ENCODE data around the gene SMARCA2. TPM values are rescaled to one million over a fixed set of nuclear protein-coding genes. Genes with fewer than 3 reads are reported as not detected.
"Not testable (repeated sequence)": the region's sequence is repeated elsewhere in the genome, so short reads cannot be mapped to it uniquely, and the experiment has no call there.

The SMARCA2 gene
- total RNA-seq, 1 experiment from 2014 or later, result 77.6 TPM

- Mint-ChIP-seq H3K9me3 (ENCODE audit: unreplicated experiment) (no peaks in the 10 kb centered on the region), H3K4me1 (ENCODE audit: insufficient read depth, unreplicated experiment) (no peaks in the 10 kb centered on the region), H3K4me3 (ENCODE audit: unreplicated experiment) (no peak overlapping the region), H3K36me3 (ENCODE audit: insufficient read depth, unreplicated experiment) (peaks cover 28% of the 10 kb centered on the region), H3K27ac (ENCODE audit: low read depth, unreplicated experiment) (no peak overlapping the region), H3K27me3 (ENCODE audit: insufficient read depth, unreplicated experiment) (no peaks in the 10 kb centered on the region)
- CTCF ChIA-PET, result no interaction called here
- DNase-seq (ENCODE audit: unreplicated experiment), result no peak
- intact Hi-C loops (cut with micrococcal nuclease), result no loop called here
- BruUV-seq (replicated peaks), result no TSS peak
- POLR2A ChIA-PET, result interaction anchor here (0.6 to 1.3 kb wide), 3 partner anchors 10 to 18 kb away, joined by 3 to 6 read pairs (median 3); no protein-coding TSS in a partner anchor
- TF ChIP-seq CTCF (IDR thresholded peaks at IDR 0.05; ENCODE audit: unreplicated experiment), result no peak
Measured at GRCh38 chr9:2142212-2142611, 127.1 kb downstream of the SMARCA2 start.

DNA sequence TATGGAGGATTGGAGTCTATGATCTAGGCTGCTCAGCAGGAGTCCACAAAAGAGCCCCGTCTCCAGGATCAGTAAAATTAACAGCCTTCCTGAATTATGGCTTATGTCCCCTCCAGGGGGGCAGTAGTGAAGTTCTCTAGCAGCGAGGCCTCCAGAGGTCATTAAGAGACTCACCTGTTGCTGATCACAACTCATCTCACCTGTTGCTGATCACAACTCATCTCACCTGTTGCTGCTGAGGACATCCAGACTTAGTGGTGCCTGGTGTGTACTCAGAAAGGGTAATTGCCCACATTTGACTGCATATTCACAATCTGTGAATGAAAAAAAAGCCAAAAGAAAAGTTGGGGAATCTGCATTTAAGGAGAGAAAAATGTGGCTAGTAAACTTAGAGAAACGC, 129.5 kb downstream of the SMARCA2 start:
- POLR2A ChIA-PET, result no interaction called here
- intact Hi-C loops (cut with micrococcal nuclease), result no loop called here
- Mint-ChIP-seq H3K27ac (ENCODE audit: low read depth, unreplicated experiment) (no peak overlapping the region), H3K9me3 (ENCODE audit: unreplicated experiment) (no peaks in the 10 kb centered on the region), H3K4me1 (ENCODE audit: insufficient read depth, unreplicated experiment) (no peaks in the 10 kb centered on the region), H3K4me3 (ENCODE audit: unreplicated experiment) (no peak overlapping the region), H3K36me3 (ENCODE audit: insufficient read depth, unreplicated experiment) (peaks cover 17% of the 10 kb centered on the region), H3K27me3 (ENCODE audit: insufficient read depth, unreplicated experiment) (no peaks in the 10 kb centered on the region)
- no TSS peak for BruUV-seq (replicated peaks)
- DNase-seq (ENCODE audit: unreplicated experiment), result no peak
- TF ChIP-seq CTCF (IDR thresholded peaks at IDR 0.05; ENCODE audit: unreplicated experiment), result no peak
- CTCF ChIA-PET, result no interaction called here

DNA sequence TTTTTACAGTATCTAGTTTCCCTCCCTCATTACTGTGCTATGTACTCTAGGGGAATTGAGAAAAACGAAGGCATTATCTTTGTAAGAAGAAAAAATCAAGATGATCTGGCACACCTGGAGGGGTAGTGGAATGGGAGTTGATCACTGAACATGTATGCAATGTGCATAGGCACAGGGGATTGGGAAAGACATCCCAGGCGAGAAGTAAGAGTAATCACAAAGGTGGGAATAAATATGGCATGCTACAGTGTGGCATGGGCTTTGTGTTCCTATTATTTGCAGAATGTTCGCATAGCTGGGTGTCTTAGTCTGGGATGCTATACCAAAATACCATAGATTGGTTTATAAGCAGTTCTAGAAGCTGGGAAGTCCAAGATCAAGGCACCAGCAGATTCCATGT, 130.6 kb downstream of the SMARCA2 start:
- intact Hi-C loops (cut with micrococcal nuclease), result no loop called here
- H3K27me3 Mint-ChIP-seq (ENCODE audit: insufficient read depth, unreplicated experiment), result no peaks in the 10 kb centered on the region
- BruUV-seq (replicated peaks), result no TSS peak
- ChIA-PET CTCF (interaction anchor here (0.6 kb wide), 2 partner anchors 84 to 150 kb away, joined by 4 read pairs; no protein-coding TSS in a partner anchor), POLR2A (no interaction called here)
- no peak for TF ChIP-seq CTCF (IDR thresholded peaks at IDR 0.05; ENCODE audit: unreplicated experiment)
- no peak overlapping the region for H3K4me3 Mint-ChIP-seq (ENCODE audit: unreplicated experiment)
- H3K27ac Mint-ChIP-seq (ENCODE audit: low read depth, unreplicated experiment), result peak overlapping the region; percentile 79
- H3K9me3 Mint-ChIP-seq (ENCODE audit: unreplicated experiment), result no peaks in the 10 kb centered on the region
- DNase-seq (ENCODE audit: unreplicated experiment), result no peak
- H3K36me3 Mint-ChIP-seq (ENCODE audit: insufficient read depth, unreplicated experiment), result peaks cover 17% of the 10 kb centered on the region
- no peaks in the 10 kb centered on the region for H3K4me1 Mint-ChIP-seq (ENCODE audit: insufficient read depth, unreplicated experiment)

GRCh38 chr9:2146700-2147099, 131.6 kb downstream of the SMARCA2 start:
- H3K4me1 Mint-ChIP-seq (ENCODE audit: insufficient read depth, unreplicated experiment); intact Hi-C loops (cut with micrococcal nuclease); BruUV-seq (replicated peaks); H3K27ac Mint-ChIP-seq (ENCODE audit: low read depth, unreplicated experiment); H3K9me3 Mint-ChIP-seq (ENCODE audit: unreplicated experiment); POLR2A ChIA-PET; DNase-seq (ENCODE audit: unreplicated experiment); H3K4me3 Mint-ChIP-seq (ENCODE audit: unreplicated experiment); H3K27me3 Mint-ChIP-seq (ENCODE audit: insufficient read depth, unreplicated experiment): not testable (repeated sequence)
- peaks cover 17% of the 10 kb centered on the region for H3K36me3 Mint-ChIP-seq (ENCODE audit: insufficient read depth, unreplicated experiment)
- CTCF ChIA-PET, result interaction anchor here (0.8 to 1.2 kb wide), 2 partner anchors 12 to 14 kb away, joined by 5 to 11 read pairs; no protein-coding TSS in a partner anchor

- DNase-seq (ENCODE audit: unreplicated experiment), result no peak
- H3K36me3 Mint-ChIP-seq (ENCODE audit: insufficient read depth, unreplicated experiment), result peaks cover 7% of the 10 kb centered on the region
- no TSS peak for BruUV-seq (replicated peaks)
- POLR2A ChIA-PET, result no interaction called here
- CTCF ChIA-PET, result interaction anchor here (0.6 to 0.9 kb wide), 2 partner anchors 19 to 709 kb away, joined by 3 to 7 read pairs; no protein-coding TSS in a partner anchor
- no peaks in the 10 kb centered on the region for H3K27me3 Mint-ChIP-seq (ENCODE audit: insufficient read depth, unreplicated experiment)
- peaks cover 6% of the 10 kb centered on the region for H3K4me1 Mint-ChIP-seq (ENCODE audit: insufficient read depth, unreplicated experiment)
- intact Hi-C loops (cut with micrococcal nuclease), result no loop called here
- H3K4me3 Mint-ChIP-seq (ENCODE audit: unreplicated experiment), result no peak overlapping the region
- TF ChIP-seq CTCF (IDR thresholded peaks at IDR 0.05; ENCODE audit: unreplicated experiment), result no peak
- no peak overlapping the region for H3K27ac Mint-ChIP-seq (ENCODE audit: low read depth, unreplicated experiment)
- no peaks in the 10 kb centered on the region for H3K9me3 Mint-ChIP-seq (ENCODE audit: unreplicated experiment)
Measured at GRCh38 chr9:2150338-2150737, 135.2 kb downstream of the SMARCA2 start.

All from MCF 10A (cell line).